Fibroblast of skin of left quadriceps (primary cell): ENCODE data around the gene NOD2.

ENCODE experiments used
- DNase-seq, 2 experiments: peaks; one replicate each; pipeline ENCODE4 v3.0.0-alpha.2; 2013; ENCODE audit warnings: low read depth in 2 of 2

NOD2 gene

DNA sequence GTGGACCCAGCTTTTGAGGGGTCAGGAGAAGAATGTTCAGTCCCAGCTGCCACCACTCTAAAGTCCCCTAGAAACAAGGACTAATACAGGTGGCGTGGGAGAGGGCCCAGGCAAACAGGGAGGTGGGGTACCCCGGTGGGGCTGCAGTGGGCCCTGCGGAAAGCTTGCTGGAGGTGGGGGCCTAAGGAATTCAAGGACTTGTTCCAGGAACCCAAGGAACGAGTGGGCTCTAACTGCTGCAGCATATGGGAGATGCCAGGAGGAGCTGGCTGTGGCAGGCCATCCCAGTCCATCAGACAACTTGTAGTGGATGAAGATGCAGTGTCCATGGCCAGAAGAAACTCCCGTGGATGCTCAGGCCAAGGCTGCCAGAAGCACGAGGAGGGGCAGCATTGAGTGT, 22.9 kb upstream of the NOD2 start:
- no peak for DNase-seq

DNA sequence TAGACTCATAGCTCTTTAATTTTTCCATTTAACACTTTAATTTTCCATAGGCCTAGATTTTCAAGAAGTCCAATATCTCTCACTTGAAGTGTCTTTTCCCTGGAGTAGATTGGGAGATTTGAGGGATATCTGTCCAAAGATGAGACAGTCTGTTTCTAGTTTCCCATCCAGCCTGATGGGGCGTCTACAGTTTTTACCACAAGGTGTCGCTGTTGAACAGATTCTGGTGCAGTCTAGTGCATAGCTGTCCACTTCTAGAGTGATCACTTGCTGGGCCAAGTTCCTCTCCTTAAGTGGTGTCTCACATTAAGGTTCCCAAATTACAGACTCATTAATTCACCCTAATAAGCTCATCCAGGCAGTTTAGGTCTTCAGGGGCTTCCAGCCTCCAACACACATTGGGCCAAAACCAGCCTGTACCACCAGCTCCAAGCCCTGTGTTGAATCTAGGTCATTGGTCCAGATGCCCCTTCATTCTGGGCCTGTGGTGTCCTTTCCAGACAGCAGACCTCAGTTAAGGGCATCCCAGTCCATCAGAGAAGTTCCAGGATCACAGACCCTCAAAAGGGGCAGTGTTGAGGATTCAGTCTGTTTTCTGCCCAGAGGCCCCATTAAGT, 21.7 kb upstream of the NOD2 start:
- DNase-seq = no peak

DNA sequence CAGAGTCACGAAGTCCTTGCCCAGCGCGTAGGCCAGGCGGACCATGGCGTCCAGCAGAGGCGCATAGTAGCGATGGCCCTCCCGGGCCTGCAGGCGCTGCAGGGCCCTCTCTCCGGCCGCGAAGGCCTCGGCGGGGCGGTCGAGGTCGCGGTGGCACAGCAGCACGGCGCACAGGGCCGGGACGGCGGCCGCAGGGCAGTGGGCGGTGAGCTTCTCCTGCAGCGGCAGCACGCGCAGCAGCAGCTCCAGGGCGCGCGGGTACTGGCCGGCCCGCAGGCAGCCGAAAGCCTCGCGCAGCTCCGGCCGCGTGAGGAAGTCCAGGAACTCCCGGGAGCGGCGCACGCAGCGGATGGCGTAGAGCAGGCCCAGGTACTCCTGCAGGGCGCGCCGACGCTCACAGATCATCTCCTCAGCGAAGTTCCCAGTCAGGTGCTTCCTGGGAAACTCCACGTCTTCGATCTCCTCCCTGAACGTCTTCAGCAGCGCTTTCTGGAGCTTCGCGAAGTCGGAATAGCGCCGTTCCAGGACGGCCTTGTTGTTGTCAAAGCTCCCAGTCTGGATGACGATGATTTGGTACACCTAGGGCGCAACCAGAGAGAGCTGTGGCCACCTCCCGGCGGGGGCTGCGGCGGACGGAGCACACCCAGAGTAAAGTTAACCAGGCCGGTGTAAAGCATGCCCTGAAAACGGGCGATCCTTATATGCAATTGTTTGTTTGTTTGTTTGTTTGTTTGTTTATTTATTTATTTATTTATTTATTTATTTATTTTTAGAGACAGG, 19.7 kb upstream of the NOD2 start:
- no peak for DNase-seq

DNA sequence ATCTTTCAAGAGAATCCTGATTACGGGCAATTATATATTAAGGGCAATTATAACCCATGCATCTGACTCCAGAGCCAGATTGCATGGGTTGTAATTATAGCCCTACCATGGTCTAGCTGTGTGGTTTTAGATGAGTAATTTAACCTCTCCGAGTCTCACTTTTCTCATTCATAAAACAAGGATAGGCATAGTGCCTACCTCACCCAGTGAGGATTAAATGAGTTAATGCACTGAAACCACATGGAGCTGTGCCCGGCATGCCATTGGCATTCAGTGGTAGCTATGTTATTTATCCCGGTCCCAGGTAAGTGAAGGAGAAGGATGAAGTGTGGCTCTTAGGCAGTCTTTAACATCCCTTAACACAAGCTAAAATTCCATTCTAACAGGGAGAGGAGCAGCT, 18.6 kb upstream of the NOD2 start:
- no peak for DNase-seq

DNA sequence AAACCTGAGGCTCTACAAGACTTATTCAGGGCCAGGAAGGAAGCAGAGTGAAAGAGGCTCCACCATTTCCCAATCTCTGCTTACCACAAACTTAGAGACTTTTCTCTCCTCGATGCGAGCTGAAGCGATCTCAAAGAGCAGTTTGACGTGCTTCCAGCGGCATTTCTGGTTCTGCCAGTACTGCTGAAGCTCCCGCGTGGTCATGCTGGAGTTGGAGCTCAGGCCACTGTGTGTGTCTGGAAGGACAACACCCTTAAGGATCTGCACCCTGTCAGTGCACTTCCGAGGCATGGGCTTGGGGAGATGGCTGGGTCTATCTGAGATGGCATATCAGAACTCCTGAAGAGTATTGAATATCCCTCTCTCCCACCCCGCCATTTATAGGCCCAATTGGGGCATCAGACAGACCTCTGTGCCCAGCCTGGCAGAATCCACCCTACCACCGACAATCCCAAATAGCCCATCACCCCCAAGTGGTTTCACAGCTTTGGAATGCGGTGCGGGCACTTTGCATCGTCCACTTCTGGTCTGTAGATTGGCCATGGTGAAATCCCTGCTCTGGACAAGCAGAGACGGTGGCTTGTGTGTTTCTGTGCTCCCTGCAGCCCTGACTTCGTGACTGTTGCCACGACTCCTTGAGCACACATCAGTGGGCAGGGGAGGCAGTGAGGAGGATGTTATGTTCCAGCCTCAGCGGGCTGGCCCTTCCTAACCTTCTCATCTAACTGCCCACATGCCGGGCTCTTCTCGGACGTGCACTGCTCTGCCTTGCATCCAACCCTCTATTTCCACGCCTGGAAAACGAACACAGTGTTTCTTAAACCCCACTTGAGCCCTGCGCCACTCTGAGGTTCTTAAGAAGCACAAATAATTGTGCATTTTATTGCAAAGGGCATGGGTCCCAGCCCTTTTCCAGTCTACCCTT, 17.5 kb upstream of the NOD2 start:
- DNase-seq = no peak

DNA sequence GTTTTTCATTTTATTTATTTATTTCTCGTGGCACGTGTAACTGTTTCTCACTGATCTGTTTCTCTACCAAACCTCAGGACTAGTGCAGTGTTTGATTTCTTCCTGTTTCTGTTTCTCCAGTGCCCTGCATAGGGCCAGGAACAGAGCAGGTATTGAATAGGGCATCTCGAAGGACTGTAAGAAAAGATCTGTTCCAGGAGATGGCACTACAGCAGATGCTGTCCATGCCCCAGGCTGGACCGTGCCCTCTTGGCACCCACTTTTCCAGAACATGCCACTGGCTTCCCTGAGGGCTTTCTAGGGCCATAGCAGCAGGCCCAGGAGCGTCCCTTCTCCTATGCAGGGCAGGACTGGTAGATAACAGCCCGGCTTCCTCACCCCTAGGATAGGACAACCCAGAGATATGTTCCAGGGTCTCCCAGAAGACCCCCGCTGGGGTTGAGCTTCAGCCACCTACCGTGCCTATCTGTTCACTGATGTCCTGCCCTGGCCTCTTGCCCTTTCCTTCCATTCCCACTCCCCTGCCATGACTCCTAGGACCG, 16.7 kb upstream of the NOD2 start:
- no peak for DNase-seq

DNA sequence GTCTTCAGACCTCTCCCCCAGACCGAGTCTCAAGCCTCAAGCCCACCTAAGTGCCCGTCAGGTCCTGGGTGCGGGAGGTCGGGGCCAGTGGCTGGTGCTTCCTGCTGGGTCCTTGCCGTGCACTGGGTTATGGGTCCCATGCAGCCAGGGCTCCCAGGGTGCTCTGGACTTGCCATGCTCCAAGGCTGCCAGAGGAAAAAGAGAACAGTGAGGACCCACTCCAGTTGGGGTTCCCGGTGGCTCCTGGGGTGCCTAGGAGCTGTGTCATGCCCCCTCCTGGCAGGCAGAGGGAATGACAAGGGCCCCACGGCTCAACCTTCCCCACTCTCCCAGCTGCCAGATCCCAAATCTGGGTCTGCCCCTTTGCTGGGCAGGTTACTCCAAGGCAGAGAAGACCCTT, 16.1 kb upstream of the NOD2 start:
- DNase-seq = no peak

DNA sequence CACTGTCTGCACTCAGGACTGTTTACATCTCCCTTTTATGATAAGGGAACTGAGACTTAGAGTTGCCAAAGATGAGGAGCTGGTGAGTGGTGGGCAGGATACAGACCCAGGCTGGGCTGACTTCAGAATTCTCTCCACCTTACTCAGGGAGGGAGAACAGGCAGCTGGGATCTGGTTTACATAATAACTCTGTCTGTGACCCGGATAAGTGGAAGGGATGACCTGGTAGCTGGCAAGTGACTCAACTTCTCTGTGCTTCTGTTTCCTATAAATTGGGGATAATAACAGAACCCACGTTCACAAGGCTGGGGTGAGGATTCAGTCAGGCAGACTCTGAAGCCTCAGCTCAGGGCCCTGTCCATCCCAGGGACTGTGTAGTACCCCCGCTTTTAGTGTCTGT, 14.9 kb upstream of the NOD2 start:
- DNase-seq = no peak

DNA sequence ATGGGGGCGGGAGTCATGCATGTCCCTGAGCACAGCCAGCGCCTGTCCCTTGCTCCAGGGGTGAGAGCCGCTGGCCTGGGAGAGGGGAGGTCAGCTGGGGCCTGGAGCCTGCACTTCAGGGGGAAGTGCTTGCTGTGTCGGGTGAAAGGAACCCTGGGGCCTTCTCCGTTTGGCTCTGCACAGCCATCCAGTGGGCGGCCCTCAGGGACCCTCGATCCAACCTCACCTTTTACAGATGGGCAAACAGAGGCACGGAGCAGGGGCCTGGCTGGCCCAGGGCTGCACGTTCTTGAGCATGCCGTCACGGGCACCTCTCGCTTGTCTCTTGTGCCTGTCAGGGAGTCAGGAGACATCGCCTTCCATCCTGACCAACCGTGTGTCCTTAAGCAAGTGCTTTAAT, 14.1 kb upstream of the NOD2 start:
- DNase-seq = no peak

DNA sequence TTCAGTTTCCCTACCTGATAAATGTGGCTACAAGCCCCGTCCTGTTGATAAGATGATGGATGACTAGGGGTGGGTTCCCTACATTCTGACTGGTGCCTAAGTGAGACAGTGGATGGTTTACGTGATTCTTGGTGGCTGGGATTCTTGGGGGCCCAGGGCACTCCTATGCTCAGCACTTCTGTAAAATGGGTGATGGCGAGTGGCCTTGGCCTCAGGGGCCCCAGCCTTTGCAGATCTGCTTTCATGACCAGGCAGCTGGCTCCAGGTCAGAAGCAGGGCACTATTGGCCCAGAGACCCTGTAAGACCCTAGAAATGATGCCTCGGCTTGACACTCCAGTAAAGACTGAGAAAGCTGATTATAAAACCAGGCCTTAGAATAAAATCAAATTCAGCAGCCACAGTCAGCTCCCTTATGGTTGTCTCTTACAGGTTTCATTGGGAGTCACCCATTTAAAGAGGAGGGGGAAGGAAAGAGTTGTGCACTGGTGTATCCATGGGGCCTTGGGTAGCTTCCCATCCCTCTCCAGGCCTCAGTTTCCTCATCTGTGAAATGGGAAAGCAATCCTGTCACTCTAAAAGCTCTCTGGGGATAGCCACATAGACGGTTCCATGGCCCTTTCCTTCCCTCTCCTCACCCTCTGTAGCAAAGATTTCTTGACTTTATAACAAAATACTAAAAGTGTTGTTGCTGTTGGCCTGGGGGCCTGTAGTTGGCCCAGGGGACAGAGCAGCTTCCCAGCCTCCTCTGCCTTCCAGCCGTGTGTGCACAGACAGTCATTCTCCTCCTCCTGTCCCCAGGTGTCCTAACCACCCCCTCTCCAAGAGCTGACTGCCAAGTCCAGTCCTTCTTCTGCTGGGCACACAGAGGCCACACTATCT, 13.5 kb upstream of the NOD2 start:
- no peak for DNase-seq

DNA sequence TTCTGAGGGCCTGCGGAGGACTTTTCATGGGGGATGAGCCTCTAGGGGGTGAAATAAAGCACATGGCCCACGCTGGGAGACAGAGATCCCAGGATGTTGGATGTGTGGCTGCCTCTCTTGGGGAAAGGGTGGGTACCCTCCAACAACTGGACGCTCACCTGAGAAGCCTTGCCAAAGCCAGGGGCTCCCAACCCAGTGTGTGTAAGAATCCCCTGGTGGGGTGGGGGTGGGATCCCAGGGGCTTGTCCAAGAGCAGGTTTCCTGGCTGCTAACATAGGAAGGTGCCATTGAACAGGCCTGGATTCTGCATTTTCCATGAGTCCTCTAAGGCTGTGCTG, 12.9 kb upstream of the NOD2 start:
- no peak for DNase-seq

DNA sequence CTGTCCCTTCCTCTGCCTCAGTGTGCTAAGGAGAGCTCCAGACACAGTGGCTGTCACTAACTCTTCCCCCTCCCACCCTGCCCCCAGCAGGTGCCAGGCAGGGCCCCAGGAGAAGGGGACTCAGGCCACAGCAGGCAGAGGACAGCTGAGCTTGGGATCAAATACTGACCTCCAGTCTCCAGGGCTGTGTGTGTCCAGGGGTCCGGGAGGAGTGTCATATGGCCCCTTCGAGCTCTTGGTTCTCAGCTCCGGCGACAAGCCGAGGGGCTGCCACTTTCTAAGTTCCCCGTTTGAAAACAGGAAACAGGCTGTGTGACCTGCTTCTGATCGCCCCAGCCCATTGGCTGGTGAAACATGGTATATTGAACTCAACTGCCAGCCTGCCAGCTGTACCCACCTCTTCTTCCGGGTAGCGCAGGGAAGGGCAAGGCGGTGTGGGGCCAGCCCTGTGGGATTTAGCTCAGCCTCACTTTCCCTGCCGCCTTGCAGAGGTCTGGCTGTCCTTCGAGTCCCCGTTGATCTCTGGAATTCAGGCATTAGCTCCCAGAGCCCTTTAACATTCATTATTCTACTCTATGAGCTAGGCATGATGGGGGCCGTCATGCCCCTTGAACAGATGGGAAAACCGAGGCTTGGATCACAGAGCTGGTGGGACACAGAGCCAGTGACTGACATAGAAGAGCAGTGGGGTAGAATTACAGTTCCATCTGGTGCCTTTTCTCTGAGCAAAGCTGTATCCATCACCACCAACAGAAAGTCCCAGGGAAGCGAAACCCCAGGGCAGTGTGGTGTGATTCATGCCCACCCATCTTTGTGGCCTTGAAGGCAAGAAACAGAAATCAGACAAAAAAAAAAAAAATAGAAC, 12.2 kb upstream of the NOD2 start, which contains the start of gene SNX20:
SNX20 (minus strand) TSS at position 292 of the 865 bp plus-strand sequence. CDS start 3,786 bp downstream, outside the sequence.
- DNase-seq = no peak

DNA sequence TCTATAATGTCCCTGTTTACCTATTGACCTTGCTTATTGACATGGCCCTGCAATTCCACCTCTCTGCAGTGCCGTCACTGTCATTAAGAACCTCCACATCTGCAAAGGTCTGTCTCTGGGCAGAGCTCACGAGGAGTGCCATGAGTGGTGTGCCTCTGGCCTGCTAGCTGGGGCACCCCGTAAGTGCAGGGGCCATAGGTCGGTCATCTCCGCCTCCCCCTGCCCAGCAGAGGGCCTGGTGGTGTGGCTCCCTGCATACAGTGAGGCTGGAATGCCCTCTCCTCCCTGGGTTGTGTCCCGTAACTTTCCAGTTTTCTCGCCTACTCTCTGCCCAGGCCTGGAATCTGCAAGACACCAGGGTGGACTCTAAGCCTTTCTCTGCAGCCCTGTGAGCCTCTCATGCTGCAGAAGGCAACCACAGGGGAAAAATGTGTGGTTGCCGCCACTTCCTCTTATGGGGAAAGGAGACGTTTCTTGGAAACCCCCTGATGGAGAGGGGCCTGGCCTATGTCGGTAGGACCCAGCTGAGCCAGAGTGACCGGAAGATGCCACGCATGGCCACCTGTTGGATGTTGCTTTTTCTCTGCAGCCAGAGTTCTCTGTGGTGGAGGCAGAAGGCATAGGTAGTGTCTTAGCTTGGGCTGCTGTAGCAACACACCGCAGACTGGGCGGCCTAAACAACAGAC, 9.6 kb upstream of the NOD2 start:
- DNase-seq = no peak

DNA sequence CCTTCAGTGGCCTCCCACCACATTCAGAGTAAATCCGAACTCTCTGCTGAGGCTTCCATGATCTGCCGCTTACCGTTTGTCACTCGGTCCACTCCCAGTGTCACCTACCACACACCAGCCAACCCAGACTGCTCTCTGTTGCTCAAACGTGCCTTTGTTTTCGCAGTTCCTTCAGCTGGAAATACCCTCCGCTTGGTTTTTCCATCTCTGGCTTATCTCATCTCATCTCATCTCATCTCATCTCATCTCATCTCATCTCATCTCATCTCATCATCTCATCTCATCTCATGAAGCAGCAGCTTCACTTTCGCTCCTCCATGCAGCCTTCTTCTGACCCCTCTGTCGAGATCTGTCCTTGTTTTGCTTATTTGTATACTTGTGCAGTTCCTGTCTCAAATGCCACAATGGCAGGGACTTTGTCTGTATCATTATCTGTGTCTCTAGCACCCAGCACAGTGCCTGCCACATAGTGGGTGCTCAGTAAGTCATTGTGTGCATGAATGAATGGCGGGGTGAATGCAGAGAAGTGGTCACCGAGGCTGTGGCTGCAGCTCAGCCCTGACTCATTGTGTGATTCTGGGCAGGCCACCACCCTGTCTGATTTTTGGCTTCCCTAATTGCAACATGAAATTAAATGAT, 8.5 kb upstream of the NOD2 start:
- DNase-seq = no peak

DNA sequence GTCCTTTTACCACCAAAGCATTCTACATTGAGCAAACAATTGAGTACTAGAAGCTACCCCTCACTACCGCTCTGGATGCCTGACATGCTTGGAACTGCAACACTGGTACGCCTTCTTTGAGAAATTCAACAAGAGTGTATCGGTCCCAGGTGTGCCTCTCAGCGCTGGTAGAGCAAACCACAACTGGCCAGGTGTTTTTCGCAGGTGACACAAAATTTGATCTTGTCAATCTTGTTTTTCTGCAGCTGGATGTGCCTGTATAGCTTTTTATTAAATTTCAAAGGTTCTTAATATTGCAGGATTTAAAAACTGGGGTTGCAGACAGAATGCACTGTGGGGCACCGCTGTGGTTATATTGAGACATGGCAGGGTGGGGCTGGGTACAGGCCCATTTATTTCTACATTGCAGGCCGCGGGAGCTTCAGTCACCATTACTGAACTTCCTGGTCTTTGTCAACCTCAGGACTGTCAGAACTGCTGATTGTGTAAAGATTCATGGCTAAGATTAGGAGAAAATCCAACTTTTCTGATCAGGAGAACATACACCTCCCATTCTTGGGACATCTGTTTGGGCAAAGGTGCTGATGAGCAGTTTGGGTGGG, 7.8 kb upstream of the NOD2 start:
- DNase-seq = no peak

DNA sequence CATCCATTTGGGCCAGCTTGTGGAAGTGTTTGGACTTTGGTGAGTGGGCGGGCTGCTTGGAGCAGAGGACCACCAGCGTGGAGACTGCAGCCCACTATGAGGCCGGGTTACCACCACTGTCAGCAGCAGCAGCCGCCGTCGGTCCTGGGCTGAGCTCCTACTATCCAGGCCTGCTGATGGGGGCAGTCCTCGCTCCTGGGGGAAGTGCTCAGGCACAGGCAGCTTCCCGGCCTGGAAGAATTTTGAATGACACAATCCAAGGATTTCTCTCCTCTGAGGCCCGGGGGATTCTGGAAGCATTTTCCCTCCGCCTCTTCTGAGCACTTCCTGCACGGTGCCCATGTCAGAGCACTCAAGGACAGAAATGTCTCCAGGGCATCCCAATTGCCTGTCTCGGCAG, 5.3 kb upstream of the NOD2 start:
- no peak for DNase-seq

DNA sequence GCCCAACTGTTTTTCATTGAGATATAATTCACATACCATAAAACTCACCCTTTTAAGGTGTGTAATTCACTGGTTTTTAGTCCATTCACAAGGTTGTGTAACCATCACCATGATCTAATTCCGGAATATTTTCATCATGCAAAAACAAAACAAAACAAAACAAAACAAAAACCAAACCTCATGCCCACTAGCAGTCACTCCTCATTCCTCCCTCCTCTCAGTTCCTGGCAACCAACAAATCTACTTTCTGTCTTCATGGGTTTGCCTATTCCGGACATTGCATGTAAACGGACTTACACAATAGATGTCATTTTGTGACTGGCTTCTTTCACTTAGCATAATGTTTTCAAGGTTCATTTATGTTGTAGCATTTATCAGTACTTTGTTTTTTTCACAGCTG, 4.5 kb upstream of the NOD2 start:
- no peak for DNase-seq

DNA sequence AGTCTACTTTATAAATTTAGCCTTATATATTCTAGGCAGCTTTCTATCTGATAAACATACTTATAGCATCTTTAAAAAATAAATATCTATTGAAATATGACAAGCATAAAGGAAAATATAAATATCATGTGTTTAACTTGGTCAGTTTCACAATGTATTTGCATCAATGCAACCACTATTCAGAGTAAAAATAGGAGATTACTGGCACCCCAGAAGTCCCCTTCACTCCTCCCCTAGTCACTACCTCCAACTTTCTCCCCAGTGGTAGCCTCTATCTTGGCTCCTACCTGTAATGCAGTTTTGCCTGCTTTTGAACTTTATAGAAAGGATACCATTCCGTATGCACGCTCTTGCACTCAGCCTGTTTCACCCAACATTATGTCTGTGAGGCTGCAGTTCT, 3.2 kb upstream of the NOD2 start:
- DNase-seq = no peak

DNA sequence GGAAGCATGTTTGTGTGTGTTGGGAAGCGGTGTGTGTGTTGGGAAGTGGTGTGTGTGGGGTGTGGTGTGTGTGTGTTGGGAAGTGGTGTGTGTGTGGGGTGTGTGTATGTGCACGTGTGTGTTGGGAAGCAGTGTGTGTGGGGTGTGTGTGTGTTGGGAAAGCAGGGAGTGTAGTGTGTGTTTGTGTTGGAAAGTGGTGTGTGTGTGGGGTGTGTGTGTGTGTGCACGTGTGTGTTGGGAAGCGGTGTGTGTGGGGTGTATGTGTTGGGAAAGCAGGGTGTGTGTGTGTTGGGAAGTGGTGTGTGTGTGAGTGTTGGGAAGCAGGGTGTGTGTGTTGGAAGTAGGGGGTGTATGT, 785 bp upstream of the NOD2 start:
- no peak for DNase-seq
